Measurements from ENCODE around the gene RBM46.
A peak's percentile ranks its signal among the peaks of the same experiment; 100 is the strongest.

RBM46 gene

GRCh38 chr4:154836030-154836429 lies 55.0 kb downstream of the RBM46 start:
- DNase-seq (ENCODE audit: insufficient read length, low spot score) (no peak), FAIRE-seq (no peak)
- TF ChIP-seq CTCF (IDR thresholded peaks at IDR 0.05; ENCODE audit: insufficient read depth, missing control alignments), result no peak

GRCh38 chr4:154836513-154836912 lies 55.4 kb downstream of the RBM46 start:
- no peak for DNase-seq (ENCODE audit: insufficient read length, low spot score)
- TF ChIP-seq CTCF (IDR thresholded peaks at IDR 0.05; ENCODE audit: insufficient read depth, missing control alignments), result no peak
- FAIRE-seq, result no peak

GRCh38 chr4:154838155-154838554 lies 57.1 kb downstream of the RBM46 start:
- no peak for TF ChIP-seq CTCF (IDR thresholded peaks at IDR 0.05; ENCODE audit: insufficient read depth, missing control alignments)
- FAIRE-seq (no peak), DNase-seq (ENCODE audit: insufficient read length, low spot score) (no peak)

GRCh38 chr4:154838694-154839093 lies 57.6 kb downstream of the RBM46 start:
- DNase-seq (ENCODE audit: insufficient read length, low spot score), result no peak
- FAIRE-seq, result no peak
- TF ChIP-seq CTCF (IDR thresholded peaks at IDR 0.05; ENCODE audit: insufficient read depth, missing control alignments), result no peak

GRCh38 chr4:154854362-154854761 lies 73.3 kb downstream of the RBM46 start:
- peak; percentile 42 for TF ChIP-seq CTCF (IDR thresholded peaks at IDR 0.05; ENCODE audit: insufficient read depth, missing control alignments)
- FAIRE-seq (no peak), DNase-seq (ENCODE audit: insufficient read length, low spot score) (no peak)

GRCh38 chr4:154858166-154858565 lies 77.1 kb downstream of the RBM46 start:
- no peak for TF ChIP-seq CTCF (IDR thresholded peaks at IDR 0.05; ENCODE audit: insufficient read depth, missing control alignments)
- FAIRE-seq, result no peak
- DNase-seq (ENCODE audit: insufficient read length, low spot score), result no peak

- no peak for TF ChIP-seq CTCF (IDR thresholded peaks at IDR 0.05; ENCODE audit: insufficient read depth, missing control alignments)
- no peak for FAIRE-seq
- DNase-seq (ENCODE audit: insufficient read length, low spot score), result no peak
Measured at GRCh38 chr4:154868414-154869194, 87.5 kb downstream of the RBM46 start.
